BLaER1 (cell line): Measurements from ENCODE around the gene RPGR.

Source experiments
- H3K27ac ChIP-seq: shearing (Covaris generic); formaldehyde crosslinking; 2 replicates; pipeline ENCODE4 v1.8.1; 2022
- H3K27me3 ChIP-seq: shearing (Covaris generic); formaldehyde crosslinking; 2 replicates; pipeline ENCODE4 v1.8.1; 2022
- H3K36me3 ChIP-seq: shearing (Covaris generic); formaldehyde crosslinking; 2 replicates; pipeline ENCODE4 v1.8.1; 2022
- H3K4me1 ChIP-seq: shearing (Covaris generic); formaldehyde crosslinking; 2 replicates; pipeline ENCODE4 v1.8.1; 2022
- H3K4me2 ChIP-seq: shearing (Covaris generic); formaldehyde crosslinking; 2 replicates; pipeline ENCODE4 v1.8.1; 2022
- H3K4me3 ChIP-seq: shearing (Covaris generic); formaldehyde crosslinking; 2 replicates; pipeline ENCODE4 v1.8.1; 2022
- H3K9ac ChIP-seq: shearing (Covaris generic); formaldehyde crosslinking; 2 replicates; pipeline ENCODE4 v1.8.1; 2022
- H3K9me3 ChIP-seq: shearing (Covaris generic); formaldehyde crosslinking; 2 replicates; pipeline ENCODE4 v1.8.1; 2022
- H4K20me1 ChIP-seq: shearing (Covaris generic); formaldehyde crosslinking; 2 replicates; pipeline ENCODE4 v1.8.1; 2022
- Cebpa-rat ChIP-seq: shearing (Covaris generic); IDR thresholded peaks from 2 replicates; pipeline ENCODE4 v1.8.1; 2022

The RPGR gene

DNA sequence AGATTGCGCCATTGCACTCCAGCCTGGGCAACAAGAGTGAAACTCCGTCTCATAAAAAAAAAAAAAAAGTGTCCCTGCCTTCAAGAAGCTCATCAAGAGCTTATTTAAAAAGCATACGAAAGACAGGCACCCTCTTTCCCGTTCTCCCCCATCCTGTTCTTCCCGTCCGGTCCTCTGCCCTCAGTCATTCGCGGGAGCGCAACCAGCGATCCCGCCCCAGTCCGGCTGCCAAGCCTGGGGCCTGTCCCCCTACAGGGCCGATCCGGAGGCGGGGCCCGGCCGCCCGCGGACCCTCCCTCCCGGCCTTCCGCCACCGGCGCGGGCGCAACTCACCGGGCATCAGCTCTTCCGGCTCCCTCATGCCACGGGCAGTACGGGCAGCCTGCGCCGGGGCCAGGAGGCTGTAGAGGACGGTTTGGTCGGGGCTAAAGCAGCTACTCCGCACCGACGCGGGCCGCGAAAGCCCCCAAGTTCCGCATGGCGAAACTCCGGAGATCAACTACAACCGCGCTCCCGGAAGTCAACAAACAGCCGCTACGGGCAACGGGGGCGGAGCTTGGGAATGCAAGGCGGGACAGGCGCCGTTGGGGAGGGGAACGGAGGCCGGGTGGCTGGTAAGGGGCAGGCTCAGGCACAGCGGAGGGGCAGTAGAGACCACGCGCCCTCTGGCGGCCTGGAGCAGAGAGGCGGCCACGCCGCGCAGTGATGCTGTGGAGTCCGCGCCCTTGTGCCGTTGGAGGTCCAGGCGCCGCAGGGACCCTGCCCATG, at the start of gene RPGR:
Gene RPGR (minus strand): TSS at position 503 of the 768 bp plus-strand sequence. CDS start 142 bp downstream, at position 361.
- Histone ChIP-seq H3K36me3 (no peaks in the 10 kb centered on the region), H3K4me3 (peak within 1 kb of the TSS; percentile 76), H3K27ac (peak within 1 kb of the TSS; percentile 75), H4K20me1 (no peaks in the 10 kb centered on the region), H3K9me3 (peaks cover 6% of the 10 kb centered on the region), H3K9ac (peak within 1 kb of the TSS; percentile 75), H3K27me3 (no peaks in the 10 kb centered on the region), H3K4me1 (peaks cover 18% of the 10 kb centered on the region), H3K4me2 (peak within 1 kb of the TSS; percentile 53)
- no peak for TF ChIP-seq Cebpa-rat

DNA sequence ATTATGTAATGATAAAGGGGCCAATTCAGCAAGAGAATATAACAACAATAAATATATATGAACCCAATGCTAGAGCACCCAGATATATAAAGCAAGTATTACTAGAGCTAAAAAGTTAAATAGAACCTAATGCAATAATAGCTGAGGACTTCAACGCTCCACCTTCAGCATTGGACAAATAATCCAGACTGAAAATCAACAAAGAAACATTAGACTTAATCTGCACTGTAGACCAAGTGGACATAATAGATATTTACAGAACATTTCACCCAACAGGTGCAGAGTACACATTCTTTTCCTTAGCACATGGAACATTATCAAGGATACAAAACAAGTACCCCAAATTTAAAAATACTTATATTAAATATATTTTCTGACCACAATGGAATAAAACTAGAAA, 49.4 kb upstream of the RPGR start:
- H3K4me3 ChIP-seq: no peak overlapping the region
- no peaks in the 10 kb centered on the region for H3K9me3 ChIP-seq
- H3K4me1 ChIP-seq: no peaks in the 10 kb centered on the region
- no peak for TF ChIP-seq Cebpa-rat
- no peaks in the 10 kb centered on the region for H3K27me3 ChIP-seq
- no peaks in the 10 kb centered on the region for H3K36me3 ChIP-seq
- no peak overlapping the region for H3K27ac ChIP-seq
- no peak overlapping the region for H3K4me2 ChIP-seq
- H4K20me1 ChIP-seq: no peaks in the 10 kb centered on the region
- no peak overlapping the region for H3K9ac ChIP-seq

DNA sequence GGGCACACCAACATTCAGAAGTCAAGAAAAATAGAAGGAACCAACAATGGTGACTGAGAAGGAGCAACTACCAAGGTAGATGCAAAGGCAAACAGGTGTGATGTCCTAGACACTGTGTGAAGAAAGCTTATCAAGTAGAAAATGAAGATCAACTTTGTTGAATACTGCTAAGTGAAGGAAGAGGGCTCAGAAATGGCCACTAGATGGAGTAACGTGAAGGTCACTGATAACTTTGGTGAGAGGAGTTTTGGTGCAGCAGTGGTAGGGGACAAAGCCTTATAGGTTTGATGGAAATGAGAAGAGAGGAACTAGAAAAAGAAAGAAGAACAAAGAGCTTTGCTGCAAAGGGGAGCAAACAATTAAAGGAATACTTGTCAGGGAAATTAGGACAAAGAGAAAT, 48.6 kb upstream of the RPGR start:
- Histone ChIP-seq H3K27ac (no peak overlapping the region), H3K4me2 (no peak overlapping the region), H3K36me3 (no peaks in the 10 kb centered on the region), H3K9ac (no peak overlapping the region), H3K4me3 (no peak overlapping the region), H3K27me3 (no peaks in the 10 kb centered on the region), H3K4me1 (no peaks in the 10 kb centered on the region), H3K9me3 (no peaks in the 10 kb centered on the region), H4K20me1 (no peaks in the 10 kb centered on the region)
- no peak for TF ChIP-seq Cebpa-rat

DNA sequence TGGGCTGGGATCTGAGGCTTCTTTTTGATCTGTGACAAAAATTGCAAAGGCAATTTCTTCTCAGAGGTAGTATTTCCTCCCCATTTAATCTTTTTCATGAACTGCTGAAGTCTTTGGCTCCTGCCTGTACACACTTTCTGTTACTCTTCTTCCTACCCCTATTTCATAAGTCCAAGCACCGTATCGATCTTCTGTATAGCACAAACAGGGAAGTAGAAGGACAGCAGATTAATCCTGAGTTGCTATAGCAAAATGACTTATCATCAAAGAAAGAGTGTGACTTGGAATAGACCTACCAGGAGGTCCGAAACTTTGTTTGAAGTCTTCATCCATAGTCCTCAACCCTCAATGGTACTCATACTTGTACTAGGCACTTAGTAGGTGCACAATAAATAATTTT, 47.1 kb upstream of the RPGR start:
- H3K4me2 ChIP-seq: no peak overlapping the region
- no peak overlapping the region for H3K9ac ChIP-seq
- H3K9me3 ChIP-seq: no peaks in the 10 kb centered on the region
- TF ChIP-seq Cebpa-rat: no peak
- no peaks in the 10 kb centered on the region for H3K27me3 ChIP-seq
- H3K27ac ChIP-seq: no peak overlapping the region
- H3K4me1 ChIP-seq: no peaks in the 10 kb centered on the region
- H3K36me3 ChIP-seq: no peaks in the 10 kb centered on the region
- H3K4me3 ChIP-seq: no peak overlapping the region
- no peaks in the 10 kb centered on the region for H4K20me1 ChIP-seq

GRCh38 chrX:38371641-38372040, 44.3 kb upstream of the RPGR start:
- Histone ChIP-seq H3K9ac (no peak overlapping the region), H3K4me1 (no peaks in the 10 kb centered on the region), H3K36me3 (no peaks in the 10 kb centered on the region)

DNA sequence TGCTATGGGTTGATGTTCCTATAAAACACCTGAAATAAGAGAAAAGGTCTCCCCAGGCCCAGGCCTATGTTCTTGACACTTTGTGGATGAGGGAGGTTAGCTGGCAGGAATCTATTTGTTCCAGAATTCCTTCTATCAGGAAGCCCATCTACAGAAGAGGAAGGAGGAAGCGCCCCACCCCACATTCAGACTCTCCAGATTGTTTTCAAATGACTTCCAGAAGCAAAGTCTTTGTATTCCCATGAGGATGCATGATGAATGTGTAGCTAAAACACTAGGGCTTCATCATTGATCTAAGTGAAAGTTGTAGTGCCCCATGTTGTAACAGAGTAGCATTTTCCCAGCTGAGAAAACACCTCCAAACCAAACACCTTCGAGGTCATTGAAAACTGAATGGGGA, 41.5 kb upstream of the RPGR start:
- Histone ChIP-seq H3K9me3 (no peaks in the 10 kb centered on the region), H3K4me1 (0 out of 2 replicates have a peak, but pooled peaks cover 5% of the 10 kb centered on the region), H3K4me3 (no peak overlapping the region), H3K36me3 (no peaks in the 10 kb centered on the region), H3K4me2 (no peak overlapping the region), H3K27ac (no peak overlapping the region), H3K9ac (no peak overlapping the region), H3K27me3 (no peaks in the 10 kb centered on the region), H4K20me1 (no peaks in the 10 kb centered on the region)
- no peak for TF ChIP-seq Cebpa-rat

More at GRCh38 chrX:38371641-38372040, 44.3 kb upstream of the RPGR start:
- Histone ChIP-seq H3K4me2 (no peak overlapping the region), H4K20me1 (no peaks in the 10 kb centered on the region), H3K27me3 (no peaks in the 10 kb centered on the region), H3K9me3 (no peaks in the 10 kb centered on the region), H3K4me3 (no peak overlapping the region), H3K27ac (no peak overlapping the region)
- no peak for TF ChIP-seq Cebpa-rat

DNA sequence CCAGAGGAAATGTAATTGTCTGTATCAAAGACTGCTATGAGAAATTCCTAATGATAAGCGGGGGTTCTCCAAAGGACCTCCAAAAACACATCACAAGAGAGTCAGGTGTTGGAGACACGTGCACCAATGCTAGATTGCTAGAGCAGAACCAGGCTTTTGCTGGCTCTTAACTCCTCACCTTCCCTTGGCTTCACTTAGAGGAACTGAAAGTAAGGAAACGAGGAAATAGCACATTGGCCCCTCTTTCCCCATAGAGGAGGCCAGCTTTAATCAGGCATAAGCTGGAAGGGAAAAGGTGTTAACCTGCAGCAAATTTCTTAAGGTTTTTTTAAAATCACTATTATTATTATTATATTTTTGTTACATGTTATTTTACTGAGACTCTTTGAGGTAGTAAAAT, 38.6 kb upstream of the RPGR start:
- H3K4me1 ChIP-seq: 0 out of 2 replicates have a peak, but pooled peaks cover 5% of the 10 kb centered on the region
- no peak for TF ChIP-seq Cebpa-rat
- H3K4me3 ChIP-seq: no peak overlapping the region
- no peak overlapping the region for H3K27ac ChIP-seq
- no peaks in the 10 kb centered on the region for H4K20me1 ChIP-seq
- no peak overlapping the region for H3K9ac ChIP-seq
- no peaks in the 10 kb centered on the region for H3K9me3 ChIP-seq
- H3K4me2 ChIP-seq: no peak overlapping the region
- no peaks in the 10 kb centered on the region for H3K36me3 ChIP-seq
- H3K27me3 ChIP-seq: no peaks in the 10 kb centered on the region

GRCh38 chrX:38363046-38363445, 35.7 kb upstream of the RPGR start:
- Histone ChIP-seq H3K4me3 (no peak overlapping the region), H4K20me1 (no peaks in the 10 kb centered on the region), H3K36me3 (no peaks in the 10 kb centered on the region), H3K27ac (no peak overlapping the region), H3K4me2 (no peak overlapping the region), H3K9ac (no peak overlapping the region), H3K4me1 (0 out of 2 replicates have a peak, but pooled peaks cover 5% of the 10 kb centered on the region), H3K27me3 (no peaks in the 10 kb centered on the region), H3K9me3 (no peaks in the 10 kb centered on the region)
- no peak for TF ChIP-seq Cebpa-rat

GRCh38 chrX:38357747-38358673, 30.7 kb upstream of the RPGR start:
- Histone ChIP-seq H3K27me3 (no peaks in the 10 kb centered on the region), H3K9ac (no peak overlapping the region), H3K9me3 (no peaks in the 10 kb centered on the region), H3K4me2 (no peak overlapping the region), H3K27ac (no peak overlapping the region), H4K20me1 (no peaks in the 10 kb centered on the region), H3K36me3 (no peaks in the 10 kb centered on the region), H3K4me3 (no peak overlapping the region), H3K4me1 (no peaks in the 10 kb centered on the region)
- no peak for TF ChIP-seq Cebpa-rat

DNA sequence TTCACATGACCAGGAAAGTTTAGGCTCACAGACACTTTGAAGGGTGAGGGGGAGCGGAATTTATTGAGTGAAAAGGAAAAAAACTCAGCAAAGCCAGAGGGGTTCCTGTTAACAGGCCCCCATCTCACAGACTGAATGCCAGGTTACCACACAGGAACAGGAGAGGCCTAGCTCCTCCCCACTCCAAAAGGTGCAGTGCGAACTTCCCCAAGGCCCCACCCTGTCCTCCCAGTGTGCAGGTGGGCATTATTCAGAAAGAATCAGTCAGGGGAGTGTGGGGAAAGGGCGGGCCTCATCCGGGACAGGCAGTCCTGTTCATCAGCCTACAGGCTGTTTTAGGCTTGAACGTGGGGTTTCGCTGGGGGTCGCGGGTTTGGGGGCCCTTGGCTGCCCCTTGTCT, 29.1 kb upstream of the RPGR start:
- no peaks in the 10 kb centered on the region for H4K20me1 ChIP-seq
- no peak overlapping the region for H3K27ac ChIP-seq
- H3K4me2 ChIP-seq: no peak overlapping the region
- TF ChIP-seq Cebpa-rat: no peak
- no peak overlapping the region for H3K4me3 ChIP-seq
- H3K9ac ChIP-seq: no peak overlapping the region
- no peaks in the 10 kb centered on the region for H3K4me1 ChIP-seq
- no peaks in the 10 kb centered on the region for H3K36me3 ChIP-seq
- no peaks in the 10 kb centered on the region for H3K9me3 ChIP-seq
- no peaks in the 10 kb centered on the region for H3K27me3 ChIP-seq
